ENCODE results near the gene SYT7.
A peak's percentile ranks its signal among the peaks of the same experiment; 100 is the strongest.
"Not testable (repeated sequence)": the region's sequence is repeated elsewhere in the genome, so short reads cannot be mapped to it uniquely, and the experiment has no call there.

Gene SYT7

GRCh38 chr11:61581030-61581928, at the start of gene SYT7:
SYT7 (minus strand) TSS chr11:61581076; CDS start chr11:61580820, 256 bp downstream.
- peak; percentile 95 for DNase-seq (ENCODE audit: low spot score)

GRCh38 chr11:61630089-61630488, 49.2 kb upstream of the SYT7 start:
- DNase-seq (ENCODE audit: low spot score) = no peak

- no peak for DNase-seq (ENCODE audit: low spot score)
Measured at GRCh38 chr11:61629082-61629833, 48.4 kb upstream of the SYT7 start.

GRCh38 chr11:61628662-61628970, 47.7 kb upstream of the SYT7 start:
- no peak for DNase-seq (ENCODE audit: low spot score)

GRCh38 chr11:61627850-61628661, 47.2 kb upstream of the SYT7 start:
- DNase-seq (ENCODE audit: low spot score) = peak; percentile 65

- no peak for DNase-seq (ENCODE audit: low spot score)
Measured at GRCh38 chr11:61626580-61627380, 45.9 kb upstream of the SYT7 start.

GRCh38 chr11:61625525-61625924, 44.6 kb upstream of the SYT7 start:
- no peak for DNase-seq (ENCODE audit: low spot score)

- DNase-seq (ENCODE audit: low spot score) = no peak
Measured at GRCh38 chr11:61621917-61622585, 41.2 kb upstream of the SYT7 start.

- DNase-seq (ENCODE audit: low spot score) = no peak
Measured at GRCh38 chr11:61619471-61620226, 38.8 kb upstream of the SYT7 start.

- DNase-seq (ENCODE audit: low spot score) = no peak
Measured at GRCh38 chr11:61618978-61619377, 38.1 kb upstream of the SYT7 start.

- no peak for DNase-seq (ENCODE audit: low spot score)
Measured at GRCh38 chr11:61617515-61617914, 36.6 kb upstream of the SYT7 start.

GRCh38 chr11:61616434-61616833, 35.6 kb upstream of the SYT7 start:
- DNase-seq (ENCODE audit: low spot score) = no peak

- DNase-seq (ENCODE audit: low spot score) = not testable (repeated sequence)
Measured at GRCh38 chr11:61614782-61615181, 33.9 kb upstream of the SYT7 start.

- no peak for DNase-seq (ENCODE audit: low spot score)
Measured at GRCh38 chr11:61613870-61614269, 33.0 kb upstream of the SYT7 start.

GRCh38 chr11:61613051-61613450, 32.2 kb upstream of the SYT7 start:
- no peak for DNase-seq (ENCODE audit: low spot score)

GRCh38 chr11:61611309-61611708, 30.4 kb upstream of the SYT7 start:
- DNase-seq (ENCODE audit: low spot score) = no peak

GRCh38 chr11:61610905-61611304, 30.0 kb upstream of the SYT7 start:
- no peak for DNase-seq (ENCODE audit: low spot score)

- DNase-seq (ENCODE audit: low spot score) = peak; percentile 30
Measured at GRCh38 chr11:61609980-61610366, 29.1 kb upstream of the SYT7 start.

- DNase-seq (ENCODE audit: low spot score) = no peak
Measured at GRCh38 chr11:61609000-61609979, 28.4 kb upstream of the SYT7 start.
